HepG2 (cell line): ENCODE data around the gene RAD54L. TPM values are rescaled to one million over a fixed set of nuclear protein-coding genes. Genes with fewer than 3 reads are reported as not detected.

Experiments
- ATAC-seq: fragments of 200-7000 bp; cut with Tn5 transposase; 3 replicates; pipeline ENCODE4 v1.9.1; 2020; ENCODE audit warnings: mild to moderate bottlenecking, moderate library complexity
- Bru-seq: library from RNA; stranded (reverse); fragments of 400-500 nt; gene quantifications from one replicate; lab custom pipeline; 2021; lab: Mats Ljungman, UMichigan
- BruChase-seq, 2 experiments: library from RNA; stranded (reverse); fragments of 400-500 nt; gene quantifications; one replicate each; lab custom pipeline; 2021; lab: Mats Ljungman, UMichigan
- BruUV-seq: library from RNA; stranded (reverse); fragments of 400-500 nt; replicated peaks from 2 replicates; lab custom pipeline; 2021; lab: Mats Ljungman, UMichigan
- CTCF ChIA-PET: fragments of 300-600 bp; formaldehyde crosslinking; extraction: SDS; loops from one replicate; lab custom pipeline; 2021; ENCODE audit warnings: low total read pairs, inconsistent platforms, low intra/inter-chr PET ratio; lab: Yijun Ruan, JAX
- POLR2A ChIA-PET: fragments of 350-600 bp; sonication (Branson Sonifier 250); formaldehyde crosslinking; loops from one replicate; lab custom pipeline; 2020; ENCODE audit warnings: antibody characterized with exemption, inconsistent platforms; lab: Yijun Ruan, JAX
- DNase-seq: peaks from one replicate; pipeline ENCODE4 v3.0.0-alpha.2; 2015; ENCODE audit warnings: low spot score
- FAIRE-seq: peaks from 3 replicates; lab custom pipeline; 2011; peaks lifted over from hg19 to GRCh38; lab: Jason Lieb, UNC
- H2AFZ ChIP-seq: one replicate; pipeline ENCODE4 v1.6.1; 2011; ENCODE audit warnings: low read length, inconsistent platforms
- H3K27ac ChIP-seq: fragments of 300-600 bp; 3 replicates; pipeline ENCODE4 v1.8.0; 2011; ENCODE audit warnings: mixed run types, mild to moderate bottlenecking, mixed read lengths, low read length, inconsistent platforms; ENCODE audit not compliant: insufficient read depth; ENCODE audit errors: extremely low read length
- H3K27me3 ChIP-seq, 2 experiments: fragments of 200-600 bp in 1 of 2; 2 replicates in 1 of 2; 3 replicates in 1 of 2; pipeline versions ENCODE4 v1.6.0 to v1.8.0; 2011; ENCODE audit warnings: low read length in 2 of 2, mild to moderate bottlenecking in 2 of 2, moderate library complexity in 2 of 2, inconsistent platforms in 1 of 2; ENCODE audit not compliant: insufficient read depth in 2 of 2, control insufficient read depth in 1 of 2
- H3K36me3 ChIP-seq, 2 experiments: fragments of 200-600 bp in 1 of 2; replicated peaks in 1 of 2; 2 replicates in 1 of 2; 3 replicates in 1 of 2; pipeline versions ENCODE4 v1.5.1 to v1.8.0; 2011; ENCODE audit warnings: low read length in 2 of 2, inconsistent platforms in 1 of 2; ENCODE audit not compliant: insufficient read depth in 2 of 2, control insufficient read depth in 1 of 2
- H3K4me1 ChIP-seq: 2 replicates; pipeline ENCODE4 v1.5.1; 2012; ENCODE audit warnings: low read length, inconsistent platforms; ENCODE audit not compliant: insufficient read depth
- H3K4me2 ChIP-seq: 2 replicates; pipeline ENCODE4 v1.6.0; 2011; ENCODE audit warnings: low read depth, low read length, inconsistent platforms
- H3K4me3 ChIP-seq, 3 experiments: fragments of 200-600 bp in 1 of 3; sonication (generic), shearing (Covaris generic) in 1 of 3; replicated peaks in 1 of 3; 2 replicates each; pipeline ENCODE4 v1.5.1; 2011 to 2016; ENCODE audit warnings: low read length in 3 of 3, inconsistent platforms in 2 of 3, low read depth in 2 of 3, mild to moderate bottlenecking in 2 of 3, control low read depth in 1 of 3, mixed read lengths in 1 of 3; ENCODE audit not compliant: insufficient read depth in 1 of 3
- H3K79me2 ChIP-seq: one replicate; pipeline ENCODE4 v1.6.1; 2011; ENCODE audit warnings: low read length, inconsistent platforms; ENCODE audit not compliant: insufficient read depth
- H3K9ac ChIP-seq: 2 replicates; pipeline ENCODE4 v1.6.0; 2011; ENCODE audit warnings: mild to moderate bottlenecking, low read depth, low read length, inconsistent platforms; ENCODE audit not compliant: insufficient read depth
- H3K9me3 ChIP-seq: 2 replicates; pipeline ENCODE4 v1.5.1; 2012; ENCODE audit warnings: mild to moderate bottlenecking, low read length
- H4K20me1 ChIP-seq: 2 replicates; pipeline ENCODE4 v1.6.0; 2011; ENCODE audit warnings: inconsistent platforms, mild to moderate bottlenecking, low read length, moderate library complexity; ENCODE audit not compliant: insufficient read depth
- GLI4 ChIP-seq: sonication (generic); formaldehyde crosslinking; IDR thresholded peaks from 2 replicates; pipeline ENCODE4 v1.5.1; 2020; ENCODE audit warnings: missing genetic modification reagents, mild to moderate bottlenecking, moderate library complexity, borderline replicate concordance
- KLF6 ChIP-seq: IDR thresholded peaks from 2 replicates; pipeline ENCODE4 v1.8.0; 2016; ENCODE audit warnings: missing biosample characterization, missing genetic modification reagents
- MXD3 ChIP-seq: IDR thresholded peaks from 2 replicates; pipeline ENCODE4 v1.6.1; 2016; ENCODE audit warnings: mild to moderate bottlenecking, missing biosample characterization, missing genetic modification reagents
- NCOR1 ChIP-seq: fragments of 200-600 bp; sonication (generic); IDR thresholded peaks from 2 replicates; pipeline ENCODE4 v1.7.0; 2017; ENCODE audit warnings: antibody characterized with exemption, low read length, borderline replicate concordance
- NR2C2 ChIP-seq: sonication (generic); formaldehyde crosslinking; IDR thresholded peaks from 2 replicates; pipeline ENCODE4 v1.4.0; 2020; ENCODE audit warnings: missing genetic modification reagents, mild to moderate bottlenecking, moderate library complexity, borderline replicate concordance
- TFDP1 ChIP-seq: IDR thresholded peaks from 2 replicates; pipeline ENCODE4 v1.6.1; 2016; ENCODE audit warnings: missing compliant biosample characterization, missing genetic modification reagents, borderline replicate concordance
- TFE3 ChIP-seq: IDR thresholded peaks from 2 replicates; pipeline ENCODE4 v1.6.1; 2016
- ZNF224 ChIP-seq: sonication (generic); formaldehyde crosslinking; IDR thresholded peaks from 2 replicates; pipeline ENCODE4 v1.5.0; 2020; ENCODE audit warnings: mild to moderate bottlenecking, missing genetic modification reagents
- ZNF543 ChIP-seq: sonication (generic); formaldehyde crosslinking; IDR thresholded peaks from 2 replicates; pipeline ENCODE4 v1.4.0; 2020; ENCODE audit warnings: mild to moderate bottlenecking, missing genetic modification reagents
- ZNF558 ChIP-seq: sonication (generic); formaldehyde crosslinking; IDR thresholded peaks from 2 replicates; pipeline ENCODE4 v1.9.0; 2022; ENCODE audit warnings: mild to moderate bottlenecking, missing genetic modification reagents, borderline replicate concordance
- ZNF614 ChIP-seq: IDR thresholded peaks from 2 replicates; pipeline ENCODE4 v1.6.1; 2018; ENCODE audit warnings: missing biosample characterization, missing genetic modification reagents, inconsistent platforms, borderline replicate concordance
- WGBS: methylation state at CpG from one replicate; pipeline ENCODE4 v1.1.6; 2017; ENCODE audit warnings: low lambda C conversion rate; 5-methylcytosine and 5-hydroxymethylcytosine counted together
- in situ Hi-C: cut with HindIII; loops from 2 replicates; pipeline ENCODE4 v1.10.0; 2017; ENCODE audit warnings: low pct_unique_long_range_greater_than_20kb; ENCODE audit not compliant: extremely low pct_ligation_motif_present
- intact Hi-C: fragments of 100-400 bp; cut with micrococcal nuclease; formaldehyde crosslinking; loops from one replicate; pipeline ENCODE4 v1.10.0; 2022; ENCODE audit not compliant: unreplicated experiment
- long read RNA-seq, 2 experiments: library from RNA in 1 of 2; library from polyadenylated mRNA in 1 of 2; stranded (forward) in 1 of 2; unstranded in 1 of 2; transcript quantifications; one replicate each; pipeline ENCODE4 v2.0.0, GENCODE V29; 2019 to 2022
- polyA minus RNA-seq, 3 experiments: library from RNA; depleted of rRNA, polyadenylated mRNA; stranded (reverse); fragments of >200 nt; gene quantifications; 2 replicates each; pipeline ENCODE4 v1.2.3, GENCODE V29; 2011; ENCODE audit warnings: low replicate concordance in 1 of 3
- polyA plus RNA-seq, 8 experiments: library from polyadenylated mRNA; depleted of rRNA in 3 of 8; stranded (reverse) in 7 of 8; unstranded in 1 of 8; fragments of >200 nt; fragmentation: Illumina TruSeq in 4 of 8; extraction: Trizol in 4 of 8; gene quantifications; 2 replicates each; pipeline versions ENCODE4 v1.2.1 to v1.2.3, GENCODE V29; 2011 to 2016; ENCODE audit warnings: low read depth in 4 of 8, missing spikeins in 1 of 8, mixed read lengths in 1 of 8; ENCODE audit not compliant: insufficient read depth in 1 of 8
- total RNA-seq, 5 experiments: library from RNA; depleted of rRNA; stranded (reverse); fragments of >200 nt; fragmentation: Illumina TruSeq; extraction: Trizol; gene quantifications; 2 replicates each; pipeline ENCODE4 v1.2.3, GENCODE V29; 2016; ENCODE audit warnings: low read depth in 1 of 5

RAD54L gene
- 30.0 and 30.1 TPM in 2 replicates for total RNA-seq (2016; rRNA removed; fragmentation: Illumina TruSeq; extraction: Trizol)
- 6.0 and 6.4 TPM in 2 replicates for total RNA-seq (2016; cell fraction: cytosol; rRNA removed; fragmentation: Illumina TruSeq; extraction: Trizol; ENCODE audit: low read depth)
- total RNA-seq (2016; cell fraction: insoluble cytoplasmic fraction; rRNA removed; fragmentation: Illumina TruSeq; extraction: Trizol), result 25.4 and 26.8 TPM in 2 replicates
- 16.3 and 17.5 TPM in 2 replicates for total RNA-seq (2016; cell fraction: membrane; rRNA removed; fragmentation: Illumina TruSeq; extraction: Trizol)
- total RNA-seq (2016; cell fraction: nucleus; rRNA removed; fragmentation: Illumina TruSeq; extraction: Trizol), result 30.2 and 34.5 TPM in 2 replicates
- 8.1 and 10.2 TPM in 2 replicates for polyA plus RNA-seq (2011; rRNA removed)
- polyA plus RNA-seq (2011; cell fraction: cytosol; rRNA removed), result 3.9 and 7.1 TPM in 2 replicates
- polyA plus RNA-seq (2011; cell fraction: nucleus; rRNA removed), result 30.4 and 45.7 TPM in 2 replicates
- polyA plus RNA-seq (2012), result 4.8 and 8.9 TPM in 2 replicates
- polyA plus RNA-seq (2016; cell fraction: cytosol; fragmentation: Illumina TruSeq; extraction: Trizol; ENCODE audit: low read depth), result 3.8 TPM in 2 replicates
- 26.5 and 31.7 TPM in 2 replicates for polyA plus RNA-seq (2016; cell fraction: insoluble cytoplasmic fraction; fragmentation: Illumina TruSeq; extraction: Trizol; ENCODE audit: low read depth)
- polyA plus RNA-seq (2016; cell fraction: membrane; fragmentation: Illumina TruSeq; extraction: Trizol; ENCODE audit: low read depth), result 6.5 and 9.4 TPM in 2 replicates
- polyA plus RNA-seq (2016; cell fraction: nucleus; fragmentation: Illumina TruSeq; extraction: Trizol; ENCODE audit: insufficient read depth, low read depth), result 84.2 and 90.7 TPM in 2 replicates
- 10.8 and 28.0 TPM in 2 replicates for polyA minus RNA-seq (2011; rRNA and poly(A)+ RNA removed; ENCODE audit: low replicate concordance)
- 5.3 and 6.1 TPM in 2 replicates for polyA minus RNA-seq (2011; cell fraction: cytosol; rRNA and poly(A)+ RNA removed)
- 8.3 and 15.1 TPM in 2 replicates for polyA minus RNA-seq (2011; cell fraction: nucleus; rRNA and poly(A)+ RNA removed)
- Bru-seq, nascent RNA, result percentile 60 among the genes with signal in this experiment
- BruChase-seq, experiment 1, labeled RNA remaining after a 6-hour chase, result percentile 62 among the genes with signal in this experiment
- BruChase-seq, experiment 2, labeled RNA remaining after a 2-hour chase, result percentile 70 among the genes with signal in this experiment
- long read RNA-seq, experiment 1, transcript RAD54L-201 (18 exons, 3,108 nt), result major isoform, 7 of 14 reads
- long read RNA-seq, experiment 1, partial matches to known transcripts, result 3 of 14 reads
- long read RNA-seq, experiment 1, other reads (novel, unspliced or antisense), result 4 of 14 reads
- long read RNA-seq, experiment 2, transcript RAD54L-201 (18 exons, 3,108 nt), result major isoform, 6 of 14 reads
- long read RNA-seq, experiment 2, partial matches to known transcripts, result 2 of 14 reads
- long read RNA-seq, experiment 2, other reads (novel, unspliced or antisense), result 6 of 14 reads

- ChIA-PET POLR2A (interaction anchor here (0.6 to 1.9 kb wide), 13 partner anchors 17 to 726 kb away, joined by 3 to 21 read pairs (median 4); partner anchors contain the start of genes LRRC41, PIK3R3, POMGNT1 and PRDX1), CTCF (no interaction called here)
- ATAC-seq (peak; percentile 89), FAIRE-seq (peak; percentile 81), DNase-seq (peak; percentile 97)
- peak within 1 kb of the TSS; percentile 92 for H3K27ac ChIP-seq
- peaks cover 69% of the 10 kb centered on the region for H3K4me1 ChIP-seq
- peak within 1 kb of the TSS; percentile 90 for H3K9ac ChIP-seq
- WGBS, result 3% methylated on average over 36 of the region's 49 CpGs
- H3K4me2 ChIP-seq, result peak within 1 kb of the TSS; percentile 94
- intact Hi-C loops (loop anchor here (5.0 kb wide), 1 partner anchor 55 kb away; the partner anchor contains the start of genes LRRC41 and UQCRH), in situ Hi-C loops (no loop called here)
- H3K79me2 ChIP-seq, result peaks cover 29% of the 10 kb centered on the region
- no peaks in the 10 kb centered on the region for H4K20me1 ChIP-seq
- peak within 1 kb of the TSS; percentile 85 to 88 (median 85) for H3K4me3 ChIP-seq
- H3K9me3 ChIP-seq, result no peaks in the 10 kb centered on the region
- BruUV-seq, result no TSS peak
- H2AFZ ChIP-seq, result peak within 1 kb of the TSS; percentile 97
- peaks cover 11 to 27% of the 10 kb centered on the region in 2 experiments for H3K36me3 ChIP-seq
- no peaks in the 10 kb centered on the region; a peak in 1 of 5 replicates for H3K27me3 ChIP-seq
- TF ChIP-seq KLF6 (CRISPR knock-in tag) (no peak), NCOR1 (peak; percentile 34; the same call in 1 of the 2 replicates), MXD3 (CRISPR knock-in tag) (peak; percentile 86), NR2C2 (CRISPR knock-in tag) (peak; percentile 89), TFE3 (CRISPR knock-in tag) (0 out of 2 replicates have a peak, but pooled peaks have one; percentile 12), ZNF543 (no peak), ZNF224 (CRISPR knock-in tag) (no peak), TFDP1 (CRISPR knock-in tag) (peak; percentile 100), ZNF614 (0 out of 2 replicates have a peak, but pooled peaks have one; percentile 28), ZNF558 (CRISPR knock-in tag) (0 out of 2 replicates have a peak, but pooled peaks have one; percentile 47), GLI4 (CRISPR knock-in tag) (no peak)
Observed at GRCh38 chr1:46247436-46248121, at the start of gene RAD54L. RAD54L (plus strand) TSS chr1:46247763; CDS start chr1:46248406, 643 bp downstream.
